ENCODE data around the gene DOCK3. TPM values are rescaled to one million over a fixed set of nuclear protein-coding genes. Genes with fewer than 3 reads are reported as not detected.
"Not testable (repeated sequence)": the region's sequence is repeated elsewhere in the genome, so short reads cannot be mapped to it uniquely, and the experiment has no call there.

DOCK3 gene
- total and polyA plus RNA-seq, 2 of the 4 experiments (the other 2 are of a cell fraction) = under 0.01 to 0.12 TPM

DNA sequence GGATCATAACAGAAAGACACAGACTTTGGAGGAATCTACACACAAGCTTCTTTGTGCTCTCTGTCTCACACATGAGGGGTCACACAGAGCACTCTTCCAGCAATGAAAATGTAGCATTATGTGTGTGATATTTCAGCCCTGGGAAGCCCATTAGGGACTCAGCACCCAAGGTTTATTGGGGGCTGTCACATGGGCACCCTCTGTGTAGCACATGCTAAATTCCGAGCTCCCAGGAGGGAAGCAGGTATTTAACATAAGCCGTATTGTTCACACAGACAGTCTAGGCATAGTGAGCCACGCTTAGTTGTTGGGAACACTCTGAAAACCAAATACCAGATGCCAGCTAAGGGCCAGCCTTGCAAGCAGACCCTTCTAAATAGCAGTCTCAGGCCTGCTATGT lies 448.8 kb downstream of the DOCK3 start:
- ChIA-PET POLR2A (ENCODE audit: unreplicated experiment) (no interaction called here), CTCF (interaction anchor here (0.8 kb wide), 1 partner anchor 17 kb away, joined by 3 read pairs; no protein-coding TSS in a partner anchor)
- H4K91ac ChIP-seq (ENCODE audit: insufficient read depth, low read depth, low read length) = no peak overlapping the region
- TF ChIP-seq BHLHE40 (IDR thresholded peaks at IDR 0.05; ENCODE audit: low read depth, low read length) = no peak
- TF ChIP-seq NFE2L2 (IDR thresholded peaks at IDR 0.05; ENCODE audit: low read depth, low read length) = no peak
- TF ChIP-seq RCOR1 (IDR thresholded peaks at IDR 0.05; ENCODE audit: insufficient replicate concordance, low read length) = no peak
- no peak for TF ChIP-seq MAZ (IDR thresholded peaks at IDR 0.05; ENCODE audit: borderline replicate concordance, low read depth, low read length)
- TF ChIP-seq SMC3 (IDR thresholded peaks at IDR 0.05; ENCODE audit: low read depth, low read length) = no peak
- TF ChIP-seq ELK1 (IDR thresholded peaks at IDR 0.05; ENCODE audit: borderline replicate concordance, low read depth, low read length) = no peak
- no peak for TF ChIP-seq MAFK (IDR thresholded peaks at IDR 0.05; ENCODE audit: low read depth, low read length)
- H3K23ac ChIP-seq (ENCODE audit: low read depth, low read length) = no peak overlapping the region
- H4K8ac ChIP-seq (ENCODE audit: low read depth in 2 of 2, low read length in 2 of 2) = no peak overlapping the region
- DNase-seq = no peak
- no peak for ATAC-seq (ENCODE audit: low read depth)
- dilution Hi-C loops (cut with HindIII; ENCODE audit: low sequenced_read_pairs, unreplicated experiment) (loop anchor here (25.0 kb wide), 1 partner anchor 239 kb away; no protein-coding TSS in a partner anchor), intact Hi-C loops (cut with micrococcal nuclease) (no loop called here), in situ Hi-C loops (cut with MboI; ENCODE audit: low sequenced_read_pairs) (no loop called here)
- H3K27me3 ChIP-seq (ENCODE audit: control insufficient read depth, insufficient read depth, low read length) = no peaks in the 10 kb centered on the region
- no peak overlapping the region for H2AFZ ChIP-seq (replicated peaks; ENCODE audit: low read length, poor library complexity)
- no peaks in the 10 kb centered on the region for H4K20me1 ChIP-seq (ENCODE audit: insufficient read depth, low read length)
- no peaks in the 10 kb centered on the region for H3K36me3 ChIP-seq (ENCODE audit: control insufficient read depth, insufficient read depth, low read length)
- H2BK15ac ChIP-seq (ENCODE audit: low read depth, low read length) = no peak overlapping the region
- BruUV-seq (replicated peaks) = no TSS peak
- no peak overlapping the region for H3K9ac ChIP-seq (ENCODE audit: low read depth, low read length)
- WGBS, 2 experiments (ENCODE audit: extremely low coverage in 2 of 2, insufficient read length in 1 of 2) = 55% methylated on average over 3 of the region's 3 CpGs; no CpG with 5 or more reads in 1 of the 2 experiments
- H4K5ac ChIP-seq (ENCODE audit: low read depth, low read length) = no peak overlapping the region
- no peak overlapping the region for H3K18ac ChIP-seq (ENCODE audit: low read depth, low read length)
- no peak overlapping the region for H3K4me2 ChIP-seq (ENCODE audit: low read depth, low read length)
- no peak overlapping the region for H3K14ac ChIP-seq (replicated peaks; ENCODE audit: low read depth, low read length)
- no peak overlapping the region for H2AK9ac ChIP-seq (replicated peaks; ENCODE audit: low read depth, low read length, poor library complexity)
- H2BK5ac ChIP-seq (ENCODE audit: low read depth, low read length, poor library complexity, severe bottlenecking) = no peak overlapping the region
- H2AK5ac ChIP-seq (ENCODE audit: low read depth, low read length) = no peak overlapping the region
- no peak overlapping the region for H2BK120ac ChIP-seq (ENCODE audit: low read depth, low read length)
- no peaks in the 10 kb centered on the region for H3K79me1 ChIP-seq (ENCODE audit: low read depth in 1 of 2, low read length in 2 of 2)
- H3K56ac ChIP-seq (ENCODE audit: extremely low read depth, insufficient read depth, low read length) = no peak overlapping the region
- no peaks in the 10 kb centered on the region for H3K4me1 ChIP-seq (ENCODE audit: control insufficient read depth, insufficient read depth, low read length)
- no peak overlapping the region for H3K4me3 ChIP-seq (ENCODE audit: insufficient read depth, low read depth, low read length)
- no peak overlapping the region for H3K27ac ChIP-seq (ENCODE audit: insufficient read depth, low read length)
- H3K9me3 ChIP-seq (ENCODE audit: control insufficient read depth, insufficient read depth, low read length) = 0 out of 2 replicates have a peak, but pooled peaks cover 2% of the 10 kb centered on the region
- H3K9me1 ChIP-seq (ENCODE audit: insufficient read depth, low read length) = no peaks in the 10 kb centered on the region
- no peak overlapping the region for H3K4ac ChIP-seq (ENCODE audit: low read depth, low read length)
- no peak overlapping the region for H2BK20ac ChIP-seq (ENCODE audit: low read depth, low read length)

GRCh38 chr3:51131607-51132006 lies 456.9 kb downstream of the DOCK3 start:
- H3K79me1 ChIP-seq (ENCODE audit: low read depth in 1 of 2, low read length in 2 of 2); H2BK15ac ChIP-seq (ENCODE audit: low read depth, low read length); H2AK9ac ChIP-seq (replicated peaks; ENCODE audit: low read depth, low read length, poor library complexity); ATAC-seq (ENCODE audit: low read depth); POLR2A ChIA-PET (ENCODE audit: unreplicated experiment); H3K14ac ChIP-seq (replicated peaks; ENCODE audit: low read depth, low read length); H2BK20ac ChIP-seq (ENCODE audit: low read depth, low read length); H3K9me3 ChIP-seq (ENCODE audit: control insufficient read depth, insufficient read depth, low read length); H3K9ac ChIP-seq (ENCODE audit: low read depth, low read length); H3K4me3 ChIP-seq (ENCODE audit: insufficient read depth, low read depth, low read length); H2AK5ac ChIP-seq (ENCODE audit: low read depth, low read length); H3K23ac ChIP-seq (ENCODE audit: low read depth, low read length); H3K4me1 ChIP-seq (ENCODE audit: control insufficient read depth, insufficient read depth, low read length); H3K27me3 ChIP-seq (ENCODE audit: control insufficient read depth, insufficient read depth, low read length); H3K18ac ChIP-seq (ENCODE audit: low read depth, low read length); H3K27ac ChIP-seq (ENCODE audit: insufficient read depth, low read length); H3K4me2 ChIP-seq (ENCODE audit: low read depth, low read length); H3K36me3 ChIP-seq (ENCODE audit: control insufficient read depth, insufficient read depth, low read length); H4K20me1 ChIP-seq (ENCODE audit: insufficient read depth, low read length); H3K56ac ChIP-seq (ENCODE audit: extremely low read depth, insufficient read depth, low read length); intact Hi-C loops (cut with micrococcal nuclease); H3K4ac ChIP-seq (ENCODE audit: low read depth, low read length); H2BK120ac ChIP-seq (ENCODE audit: low read depth, low read length); H3K9me1 ChIP-seq (ENCODE audit: insufficient read depth, low read length); H2AFZ ChIP-seq (replicated peaks; ENCODE audit: low read length, poor library complexity); H4K91ac ChIP-seq (ENCODE audit: insufficient read depth, low read depth, low read length); CTCF ChIA-PET; dilution Hi-C loops (cut with HindIII; ENCODE audit: low sequenced_read_pairs, unreplicated experiment); BruUV-seq (replicated peaks); H2BK5ac ChIP-seq (ENCODE audit: low read depth, low read length, poor library complexity, severe bottlenecking); H4K8ac ChIP-seq (ENCODE audit: low read depth in 2 of 2, low read length in 2 of 2); DNase-seq; H4K5ac ChIP-seq (ENCODE audit: low read depth, low read length); in situ Hi-C loops (cut with MboI; ENCODE audit: low sequenced_read_pairs): not testable (repeated sequence)
- no CpG with 5 or more reads among the region's 1 CpG for WGBS, 2 experiments (ENCODE audit: extremely low coverage in 2 of 2, insufficient read length in 1 of 2)

Measured in IMR-90 (cell line).